ENCODE data around the gene AFAP1.
A peak's percentile ranks its signal among the peaks of the same experiment; 100 is the strongest.

AFAP1 gene

DNA sequence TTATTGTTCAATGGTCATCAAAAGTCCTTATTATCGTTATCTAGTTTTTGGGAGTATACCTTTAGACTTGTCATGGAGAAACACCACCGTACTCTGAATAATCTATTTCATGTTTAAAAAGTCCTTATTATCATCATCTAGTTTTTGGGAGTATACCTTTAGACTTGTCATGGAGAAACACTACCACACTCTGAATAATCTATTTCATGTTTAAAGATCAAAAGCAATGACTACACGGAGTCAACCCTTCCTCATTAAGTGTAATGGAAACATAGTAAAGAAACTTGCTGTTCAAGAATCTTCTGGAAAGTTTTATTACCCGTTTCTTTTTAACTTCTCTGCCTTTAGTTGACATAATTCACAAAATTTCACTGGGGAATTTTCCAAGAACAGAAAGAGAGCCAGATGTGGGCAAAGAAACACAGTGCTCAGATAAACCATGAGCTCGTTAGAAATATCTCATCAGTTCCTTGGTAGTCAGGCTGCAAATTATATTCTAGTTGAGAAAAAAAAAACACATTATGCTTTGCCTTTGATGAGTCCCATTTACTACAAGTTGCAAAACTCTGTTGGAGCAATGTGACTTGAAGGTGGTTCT is 158.8 kb downstream of the AFAP1 start:
- DNase-seq: no peak

DNA sequence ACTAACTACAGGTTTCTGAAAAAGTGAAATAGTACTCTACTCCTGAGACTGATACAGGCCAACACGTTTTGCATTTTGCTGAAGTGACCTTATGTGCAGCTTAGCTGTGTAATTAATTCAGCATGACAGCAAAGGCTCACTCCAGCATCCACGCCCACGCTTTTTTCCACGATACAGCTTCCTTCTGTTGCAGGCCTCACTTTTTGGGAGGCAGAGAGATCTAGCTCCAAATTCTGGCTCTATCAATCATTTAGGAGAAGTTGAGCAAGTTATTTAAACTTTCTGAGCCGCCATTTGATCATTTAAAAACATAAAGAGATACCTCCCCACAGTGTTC is 160.3 kb downstream of the AFAP1 start:
- no peak for DNase-seq

GRCh38 chr4:7778510-7779431 is 160.9 kb downstream of the AFAP1 start:
- DNase-seq: no peak

- no peak for DNase-seq
Measured at GRCh38 chr4:7777871-7778509, 161.7 kb downstream of the AFAP1 start.

GRCh38 chr4:7777017-7777710 is 162.5 kb downstream of the AFAP1 start:
- DNase-seq: no peak

- no peak for DNase-seq
Measured at GRCh38 chr4:7775396-7775795, 164.3 kb downstream of the AFAP1 start.

DNA sequence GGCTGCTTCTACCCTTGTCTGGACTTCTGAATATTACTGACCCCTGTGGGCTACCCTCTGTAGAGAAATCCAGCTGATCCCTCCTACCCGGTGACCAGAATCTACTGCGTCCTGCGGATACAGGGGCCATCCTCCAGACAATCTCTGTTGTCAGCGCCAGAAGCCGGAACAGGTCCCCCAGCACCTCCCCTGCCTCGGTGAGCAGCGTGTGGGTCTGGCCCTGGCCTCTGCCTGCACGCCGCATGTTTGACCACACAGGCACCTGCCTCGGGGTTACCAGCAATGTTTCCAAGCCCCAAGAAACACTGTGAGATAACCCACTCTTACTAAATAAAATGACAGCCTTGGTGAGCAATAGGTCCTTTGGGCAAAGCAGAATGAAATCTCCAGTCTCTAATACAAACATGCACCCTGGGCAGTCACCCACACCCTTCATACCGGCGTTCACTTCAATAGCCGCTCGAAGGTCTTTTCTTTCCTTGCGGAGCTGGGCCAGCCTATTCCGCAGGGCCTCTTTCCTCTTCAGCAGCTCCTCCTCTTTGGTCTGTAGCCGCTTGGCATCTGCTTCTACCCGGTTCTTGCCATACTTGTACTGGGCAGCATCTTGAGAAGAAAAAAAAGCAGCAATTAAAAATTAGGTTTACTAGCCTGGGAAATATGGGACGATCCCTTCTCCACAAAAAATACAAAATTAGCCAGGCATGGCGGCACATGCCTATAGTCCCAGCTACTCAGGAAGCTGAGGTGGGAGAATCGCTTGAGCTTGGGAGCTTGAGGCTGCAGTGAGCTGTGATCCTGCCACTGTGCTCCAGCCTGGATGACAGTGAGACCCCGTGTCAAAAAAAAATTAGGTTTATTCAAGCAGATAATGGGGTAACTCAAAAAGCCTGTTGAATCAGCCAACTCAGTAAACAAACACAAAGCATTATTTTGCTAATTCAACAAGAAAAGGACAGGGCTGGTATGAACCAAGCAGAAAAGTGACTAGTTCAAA is 165.1 kb downstream of the AFAP1 start:
- DNase-seq: no peak

DNA sequence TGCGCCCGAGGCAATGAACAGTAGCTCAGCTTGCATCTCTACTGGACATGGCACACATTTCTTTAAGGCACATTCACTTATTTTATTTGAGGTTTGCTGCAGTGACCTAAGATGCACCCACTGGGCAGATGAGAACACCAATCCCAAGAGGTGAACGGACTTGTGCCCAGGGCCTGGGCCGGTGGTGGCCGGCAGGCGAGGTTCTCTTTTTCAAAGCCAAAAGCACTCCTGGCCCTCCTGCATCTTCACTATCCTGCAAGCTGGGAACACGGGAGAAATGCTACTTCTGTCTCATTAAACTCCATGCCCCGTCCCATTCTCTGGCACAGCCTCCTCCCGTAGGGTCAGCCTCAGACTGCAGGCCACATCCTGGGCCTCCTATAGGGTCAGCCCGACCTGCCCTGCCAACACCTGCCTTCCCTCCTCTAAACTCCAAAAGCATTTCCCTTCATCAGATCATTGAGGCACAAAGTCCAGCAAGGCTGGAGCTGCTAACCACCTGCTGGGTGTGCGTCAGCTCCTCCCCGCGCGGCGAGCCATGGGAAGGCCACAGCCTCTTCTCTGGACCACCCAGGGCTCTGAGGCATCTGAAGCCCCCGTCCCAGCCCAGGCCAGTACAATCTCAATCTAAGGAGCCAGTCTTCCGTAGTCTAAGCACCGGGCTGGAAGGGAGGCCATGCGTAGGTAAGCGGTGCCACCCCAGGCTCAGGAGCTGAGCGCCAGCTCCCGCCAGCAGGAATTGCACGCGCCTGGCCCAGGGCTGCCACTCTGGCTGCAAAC is 166.1 kb downstream of the AFAP1 start:
- no peak for DNase-seq

GRCh38 chr4:7772711-7773385 is 166.8 kb downstream of the AFAP1 start:
- no peak for DNase-seq

DNA sequence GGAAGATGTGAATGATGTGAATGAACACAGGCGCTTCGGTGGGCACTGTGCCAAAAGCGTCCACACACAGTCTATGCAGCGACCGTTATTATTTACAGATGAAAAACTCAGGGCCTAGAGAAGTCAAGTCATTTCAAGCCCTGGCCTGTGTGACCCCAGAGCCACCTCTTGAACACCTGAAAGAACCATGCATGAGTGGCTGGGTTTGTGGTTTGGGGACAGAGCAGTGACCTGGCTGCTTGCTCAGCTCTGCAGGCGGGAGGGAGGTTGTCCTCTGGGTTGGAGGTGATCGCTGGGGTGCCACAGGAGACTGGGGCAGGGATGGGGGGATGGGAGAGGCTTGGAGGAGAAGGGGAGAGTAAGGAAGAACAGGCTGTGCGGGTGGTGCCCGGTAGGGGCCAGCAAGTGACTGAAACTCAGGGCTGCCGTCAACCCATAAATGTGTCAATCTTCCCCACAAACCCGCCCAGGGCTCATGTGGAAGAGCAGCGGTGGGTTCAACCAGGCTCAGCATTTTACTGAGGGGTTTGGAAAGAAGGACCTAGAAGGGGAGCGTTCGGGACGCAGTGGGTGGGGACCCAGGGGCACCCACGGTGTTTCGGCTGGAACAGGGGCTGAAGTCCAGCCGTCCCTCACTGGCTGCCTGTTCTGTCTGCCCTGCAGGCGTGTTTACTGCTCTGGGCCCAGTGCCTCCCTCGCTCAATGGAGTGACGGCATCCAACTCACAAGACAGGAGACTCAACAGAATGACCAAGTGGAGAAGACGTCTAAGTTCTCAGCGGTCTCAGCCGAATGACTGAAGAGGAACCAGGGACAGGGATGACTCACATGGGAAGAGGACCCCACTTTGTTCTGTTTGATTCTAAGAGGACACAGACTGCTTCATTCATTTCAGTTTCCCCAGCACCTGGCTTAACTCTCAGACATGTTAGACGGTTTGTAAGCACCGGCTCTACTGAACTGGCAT is 167.8 kb downstream of the AFAP1 start:
- no peak for DNase-seq

GRCh38 chr4:7771056-7771455 is 168.6 kb downstream of the AFAP1 start:
- peak; percentile 44 for DNase-seq

DNA sequence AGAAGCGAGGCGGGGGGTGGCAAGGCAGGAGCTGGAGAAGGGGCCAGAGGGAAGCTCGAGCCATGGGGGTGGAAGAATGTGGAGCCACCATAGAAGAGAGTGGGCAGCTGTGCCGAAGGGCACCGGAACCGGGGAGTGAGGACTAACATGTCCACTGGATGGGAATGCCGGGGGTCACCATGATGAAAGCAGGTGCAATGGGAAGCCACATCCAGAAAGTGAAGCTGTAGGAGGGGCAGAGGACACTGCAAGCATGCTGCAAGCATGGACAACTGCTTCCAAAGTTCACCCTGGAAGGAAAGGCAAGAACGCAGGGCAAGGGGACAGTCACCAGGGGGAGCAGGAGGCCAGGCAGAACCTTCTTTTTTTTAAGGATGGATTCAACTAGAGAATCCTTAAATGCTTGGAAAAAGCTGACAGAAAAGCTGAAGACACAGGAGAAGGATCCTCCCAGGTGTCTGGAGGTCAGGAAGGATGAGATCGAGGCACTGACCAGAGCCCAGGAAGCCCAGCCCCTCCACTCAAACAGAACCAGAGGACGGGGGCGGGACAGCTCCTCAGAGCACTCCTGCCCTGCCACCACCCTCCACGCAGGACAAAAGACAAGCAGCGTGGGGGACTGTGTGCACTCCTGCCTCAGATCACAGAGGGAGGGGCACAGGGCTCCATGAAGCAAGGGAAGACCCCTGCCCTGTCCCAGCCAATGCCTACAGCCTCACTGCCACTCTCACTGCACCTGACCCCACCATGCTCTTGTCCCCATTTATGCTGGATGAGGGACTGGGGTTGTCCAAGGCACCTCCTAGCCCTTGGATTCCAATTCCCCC is 169.2 kb downstream of the AFAP1 start:
- peak; percentile 11 for DNase-seq

DNA sequence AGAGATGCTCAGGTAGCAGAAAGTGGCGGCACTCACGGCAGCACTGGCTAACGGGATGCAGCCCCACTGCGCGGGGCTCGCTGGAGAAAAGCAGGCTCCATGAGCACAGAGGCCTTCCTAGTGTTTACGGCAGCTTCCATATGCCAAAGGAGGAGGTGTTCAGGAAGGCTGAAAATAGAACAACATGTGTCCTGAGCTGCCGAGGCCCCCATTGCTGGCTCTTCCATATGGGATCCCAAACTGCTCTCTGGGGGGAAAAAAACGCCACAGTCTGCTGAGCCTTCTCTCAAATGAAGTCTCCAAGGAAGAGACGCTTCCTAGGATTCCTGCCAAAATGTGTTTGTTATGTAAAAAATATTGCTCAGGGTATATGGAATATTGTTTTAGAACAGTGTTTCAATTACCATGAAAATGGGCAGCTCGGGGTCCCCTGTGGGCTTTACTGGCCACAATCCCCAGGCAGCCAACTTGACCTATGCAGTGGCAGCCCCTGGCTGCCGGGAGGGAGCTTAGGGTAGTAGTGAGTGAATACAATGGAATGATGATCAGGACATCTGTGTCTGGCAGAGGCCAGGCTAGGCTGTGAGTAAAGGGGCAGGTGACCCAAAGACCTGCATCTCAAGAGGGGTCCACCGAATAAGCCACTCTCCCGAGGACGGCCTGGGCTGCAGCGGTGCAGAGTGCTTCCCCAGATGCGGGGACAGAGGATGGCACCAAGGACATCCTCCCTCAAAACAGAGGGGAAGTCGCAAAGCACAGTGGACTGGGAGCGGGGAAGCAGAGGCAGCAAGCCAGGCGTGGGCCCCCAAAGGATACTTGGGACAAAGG is 170.1 kb downstream of the AFAP1 start:
- no peak for DNase-seq

DNA sequence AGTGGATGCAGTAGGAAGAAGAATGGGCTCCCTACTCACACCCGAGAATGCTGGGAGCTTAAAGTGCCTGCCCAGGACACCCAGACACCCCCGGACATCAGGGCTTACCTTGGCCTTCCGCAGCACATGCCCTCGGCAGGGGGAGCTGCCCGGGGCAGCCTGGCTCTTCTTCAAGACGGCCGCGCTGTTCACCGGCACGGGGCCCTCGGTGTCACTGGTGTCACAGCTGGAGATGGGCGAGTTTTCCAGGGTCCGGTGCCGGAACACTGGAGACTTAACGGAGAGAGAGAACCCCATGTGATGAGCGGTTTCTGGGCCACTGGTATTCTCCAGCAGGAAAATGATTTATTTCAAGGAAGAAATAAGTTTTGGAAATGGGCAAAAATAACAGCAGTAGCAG is 170.9 kb downstream of the AFAP1 start:
- no peak for DNase-seq

DNA sequence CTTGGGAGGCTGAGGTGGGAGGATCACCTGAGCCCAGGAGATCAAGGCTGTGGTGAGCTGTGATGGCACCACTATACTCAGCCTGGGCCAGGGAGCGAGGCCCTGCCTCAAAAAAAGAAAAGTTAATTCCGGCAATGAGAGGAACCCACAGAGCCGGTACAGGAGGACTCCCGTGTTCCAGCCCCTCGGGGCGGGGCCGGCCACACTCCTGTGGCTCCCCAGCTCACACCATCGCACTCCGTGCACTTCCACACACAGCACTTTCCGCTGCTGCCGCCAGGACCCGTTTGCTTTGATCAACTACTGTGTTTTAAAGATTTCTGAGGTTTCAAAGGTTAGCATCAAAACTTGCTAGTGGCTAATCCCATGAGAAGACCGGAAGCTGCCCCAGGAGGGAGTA is 171.7 kb downstream of the AFAP1 start:
- no peak for DNase-seq

GRCh38 chr4:7767526-7767925 is 172.1 kb downstream of the AFAP1 start:
- no peak for DNase-seq

DNA sequence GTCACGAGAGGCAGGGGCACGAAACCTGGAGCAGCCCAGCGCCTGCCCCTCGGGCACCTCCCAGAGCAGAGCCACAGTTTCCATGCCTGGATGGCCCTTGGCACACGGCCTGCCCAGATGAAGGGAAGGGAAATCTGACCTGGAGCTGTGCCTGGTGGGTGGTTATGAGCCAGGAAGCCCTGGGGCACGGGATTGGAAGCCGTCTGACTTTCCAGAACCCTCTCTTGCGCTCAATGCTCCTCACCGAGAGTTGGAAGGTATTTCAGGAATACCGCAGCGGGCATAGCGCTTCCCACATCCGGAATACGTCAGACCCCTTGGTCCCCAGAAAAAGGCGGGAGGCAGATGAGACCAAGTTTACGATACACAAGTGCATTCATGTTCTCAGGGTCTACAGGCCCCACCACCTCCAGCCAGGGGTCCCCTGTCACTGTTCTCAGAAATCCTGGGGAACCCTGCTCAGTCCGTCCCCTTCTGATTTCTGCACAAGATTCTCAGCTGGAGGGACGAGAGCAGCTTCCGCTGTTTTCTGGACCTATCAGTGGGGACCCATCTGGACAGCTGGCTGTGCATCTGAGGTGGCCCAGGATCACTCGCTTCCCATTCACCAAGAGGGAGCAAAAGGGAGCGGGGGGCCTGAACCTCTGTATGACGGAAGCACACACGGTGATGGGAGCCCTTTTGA is 172.9 kb downstream of the AFAP1 start:
- DNase-seq: no peak

Data from activated naive CD4-positive, alpha-beta T cell treated with Interleukin-2 at 50 U/mL for 16 hours (primary cell).